GM18526 (cell line): ENCODE results near the gene SLU7.

Experiments used
- POLR2A ChIP-seq: IDR thresholded peaks from 3 replicates; pipeline ENCODE4 v1.6.1; 2011; ENCODE audit not compliant: insufficient read length; ENCODE audit errors: extremely low read depth

The SLU7 gene

DNA sequence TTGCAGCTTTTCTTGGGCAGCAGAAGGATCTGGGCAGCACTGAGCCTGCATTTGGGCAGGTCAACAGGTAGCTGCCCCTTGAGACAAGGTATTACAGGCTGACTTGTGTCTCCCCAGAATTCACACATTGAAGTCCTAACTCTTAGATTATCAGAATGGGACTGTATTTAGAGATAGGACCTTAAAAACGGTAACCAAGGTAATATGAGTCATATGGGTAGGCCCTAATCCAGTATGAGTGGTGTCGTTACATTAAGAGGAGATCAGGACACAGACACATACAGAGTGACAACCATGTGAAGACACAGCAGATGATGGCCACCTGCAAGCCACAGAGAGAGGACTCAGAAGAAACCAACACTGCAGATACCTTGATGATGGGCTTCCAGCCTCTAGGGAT is 51.6 kb downstream of the SLU7 start:
- no peak for TF ChIP-seq POLR2A

DNA sequence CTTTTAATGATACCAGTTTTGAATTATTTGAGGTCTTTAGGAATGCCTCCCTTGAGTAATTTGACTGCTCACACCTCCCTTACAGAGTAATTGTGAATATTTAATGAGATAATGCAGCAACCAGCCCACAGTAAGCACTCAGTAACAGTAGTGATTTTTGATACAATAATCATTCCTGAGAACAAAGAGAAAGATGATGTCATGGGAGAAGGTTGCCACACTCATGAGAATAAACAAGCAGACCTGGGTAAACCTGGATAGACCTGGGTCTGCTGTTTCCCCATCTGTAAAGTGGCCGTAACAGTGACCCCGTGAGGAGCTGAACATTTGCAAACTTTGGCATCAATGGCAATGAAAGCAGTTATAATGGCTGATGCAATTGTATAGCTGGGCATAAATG is 52.7 kb downstream of the SLU7 start:
- TF ChIP-seq POLR2A: no peak

DNA sequence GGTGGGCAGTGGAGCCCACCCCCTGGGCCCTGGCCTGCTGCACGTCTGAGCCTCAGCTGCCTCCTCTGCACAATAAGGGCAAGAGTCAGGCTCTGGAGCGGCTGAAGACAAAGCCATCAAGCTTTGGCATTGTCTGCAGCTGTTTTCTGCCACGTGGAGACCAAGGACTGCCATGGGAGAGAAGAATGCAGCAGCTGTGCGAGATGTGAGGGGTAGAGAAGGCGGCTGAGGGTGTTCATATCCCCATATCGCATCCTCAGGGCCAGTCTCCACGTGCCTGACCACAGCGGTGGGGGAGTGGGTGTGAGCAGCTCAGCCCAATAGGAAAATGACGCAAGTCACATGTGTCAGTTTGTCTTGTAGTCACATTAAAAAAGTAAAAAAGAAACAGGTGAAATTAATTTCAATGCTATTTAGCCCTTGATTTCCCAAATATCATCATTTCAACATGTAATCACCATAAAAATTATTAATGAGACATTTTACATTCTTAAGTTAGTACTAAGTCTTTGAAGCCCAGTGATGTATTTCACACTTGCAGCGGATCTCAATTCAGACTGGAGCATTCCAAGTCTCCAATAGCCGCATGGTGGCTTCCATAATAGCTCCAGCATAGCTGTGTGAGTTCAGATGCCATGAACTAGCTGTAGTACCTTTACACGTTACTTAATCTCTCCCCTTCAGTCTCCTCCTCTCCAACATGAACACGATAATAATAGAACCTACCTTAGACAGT is 55.1 kb downstream of the SLU7 start:
- no peak for TF ChIP-seq POLR2A

DNA sequence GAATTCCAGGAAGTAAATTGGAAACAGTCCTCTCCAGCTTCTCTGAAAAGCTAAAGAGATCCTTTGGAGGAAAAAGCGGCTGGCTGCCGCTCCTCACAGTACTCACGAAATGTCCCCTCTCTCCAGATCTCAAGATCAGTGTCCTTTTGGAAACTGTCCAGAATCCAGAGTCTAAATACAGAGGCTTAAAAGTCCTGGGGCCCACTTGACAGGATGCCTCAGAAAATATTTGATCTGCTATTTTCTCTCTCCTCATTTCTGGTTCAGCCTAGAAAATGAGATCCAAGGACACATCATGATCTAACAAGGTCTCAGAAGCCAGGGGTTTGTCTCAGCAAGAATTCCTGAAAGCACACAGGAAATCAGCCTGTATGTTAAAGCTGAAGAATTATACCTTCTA is 55.7 kb downstream of the SLU7 start:
- no peak for TF ChIP-seq POLR2A

DNA sequence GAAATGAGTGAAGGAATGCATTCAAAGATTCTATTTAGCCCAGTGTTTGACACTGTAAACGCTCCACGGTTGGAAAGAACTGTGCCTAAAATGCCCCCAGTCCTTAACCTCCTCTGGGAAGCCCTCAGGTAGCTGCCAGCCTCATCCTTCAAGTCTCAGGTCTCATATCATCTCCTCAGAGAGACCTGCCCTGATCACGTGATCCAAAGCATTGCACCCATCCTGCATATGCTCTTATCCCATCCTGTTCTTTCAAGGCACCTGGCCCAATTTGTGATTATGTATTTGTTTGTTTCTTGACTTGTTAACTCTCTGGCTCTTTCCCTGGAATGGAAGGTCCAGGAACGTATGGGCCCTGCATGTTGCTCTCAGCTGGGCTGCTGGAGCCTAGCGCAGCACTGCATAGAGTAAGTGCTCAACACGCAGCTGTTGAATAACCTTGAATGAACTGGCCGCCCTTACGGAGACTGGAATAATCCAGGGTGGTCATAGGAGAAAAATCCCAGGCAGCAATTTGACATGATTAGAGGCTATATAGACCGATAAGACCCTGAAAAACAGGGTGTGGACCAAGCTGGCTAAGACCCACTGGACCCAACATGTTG is 57.2 kb downstream of the SLU7 start:
- no peak for TF ChIP-seq POLR2A

DNA sequence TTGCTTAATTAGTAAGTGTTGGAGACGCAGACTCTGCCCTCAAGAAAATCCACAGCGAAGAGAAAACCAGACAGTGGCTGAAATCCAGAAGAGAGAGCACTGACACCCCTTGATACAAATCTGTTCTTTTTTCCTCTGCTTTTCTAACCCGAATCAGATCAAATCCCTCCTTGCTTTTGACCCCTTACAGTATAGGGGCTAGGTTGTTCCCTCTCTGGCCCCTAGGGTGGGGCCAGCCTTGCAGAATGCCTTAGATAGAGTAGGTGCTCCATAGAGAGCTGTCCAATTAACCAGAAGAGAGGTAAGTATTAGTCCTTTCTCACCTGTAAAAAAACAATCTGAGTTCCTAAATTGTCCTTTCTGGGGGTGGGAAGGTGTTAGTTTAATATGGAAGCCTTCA is 58.6 kb downstream of the SLU7 start:
- no peak for TF ChIP-seq POLR2A

DNA sequence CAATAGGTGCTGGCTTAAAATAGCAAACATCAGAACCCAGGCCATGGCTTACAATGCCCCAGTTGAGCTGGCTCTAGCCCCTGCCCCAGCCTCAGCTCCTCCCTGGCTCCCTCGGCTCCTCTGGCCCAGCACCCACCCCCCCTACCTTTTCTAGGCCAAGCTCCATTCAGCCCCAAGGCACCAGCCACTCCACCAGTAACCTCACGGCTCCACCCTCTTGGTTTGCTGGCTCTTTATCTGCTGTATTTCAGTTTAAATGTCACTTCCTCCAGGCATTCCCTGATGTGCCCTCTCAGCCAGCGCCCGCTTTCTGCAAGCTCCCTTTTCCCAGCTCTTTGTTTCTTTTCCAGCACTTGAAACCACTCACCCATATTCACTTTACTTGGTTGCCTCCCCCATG is 59.1 kb downstream of the SLU7 start:
- no peak for TF ChIP-seq POLR2A

DNA sequence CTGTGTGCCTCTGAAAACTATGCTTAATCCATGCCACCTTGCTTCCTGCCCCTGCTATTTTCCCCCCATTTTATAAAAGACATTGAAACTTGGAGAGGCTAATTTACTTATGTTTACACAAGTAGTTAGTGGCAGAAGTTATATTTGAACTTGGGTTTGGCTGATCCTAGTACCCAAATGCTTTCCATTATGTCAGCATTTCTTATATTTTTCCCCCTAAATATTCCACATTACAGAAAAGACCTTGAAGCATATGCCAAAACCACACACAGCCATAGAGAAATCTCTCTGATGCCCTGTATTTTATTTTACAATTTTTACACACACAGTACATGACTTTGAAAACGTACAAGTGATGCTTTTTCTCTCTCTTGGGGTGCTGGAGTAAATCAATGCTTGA is 59.6 kb downstream of the SLU7 start:
- no peak for TF ChIP-seq POLR2A

DNA sequence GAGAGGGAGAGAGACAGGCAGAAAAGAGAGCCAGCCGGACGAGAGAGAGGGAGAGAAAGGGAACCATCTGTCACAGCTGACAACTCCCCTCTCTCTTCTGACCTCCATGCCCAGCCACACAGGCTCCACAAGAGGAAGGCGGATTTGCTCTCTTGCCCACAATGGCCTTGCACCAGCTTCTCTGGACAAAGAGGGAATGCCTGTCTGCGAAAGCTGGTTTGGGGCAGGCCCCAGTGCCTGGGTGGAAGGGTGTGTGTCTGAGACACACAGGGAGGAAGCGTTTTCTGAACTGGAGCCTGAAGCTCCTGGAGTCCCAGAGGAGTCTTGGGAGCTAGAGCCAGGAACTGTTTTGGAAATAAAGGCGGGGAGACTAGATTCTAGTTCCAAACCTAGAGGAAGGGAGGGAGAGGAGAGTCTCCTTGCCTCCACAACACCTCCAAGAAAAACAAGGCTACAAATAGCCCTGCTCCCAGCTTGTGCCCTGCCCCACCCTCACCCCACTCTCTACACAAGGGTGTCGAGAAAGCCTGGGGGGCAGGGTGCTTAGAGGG is 60.9 kb downstream of the SLU7 start:
- no peak for TF ChIP-seq POLR2A

DNA sequence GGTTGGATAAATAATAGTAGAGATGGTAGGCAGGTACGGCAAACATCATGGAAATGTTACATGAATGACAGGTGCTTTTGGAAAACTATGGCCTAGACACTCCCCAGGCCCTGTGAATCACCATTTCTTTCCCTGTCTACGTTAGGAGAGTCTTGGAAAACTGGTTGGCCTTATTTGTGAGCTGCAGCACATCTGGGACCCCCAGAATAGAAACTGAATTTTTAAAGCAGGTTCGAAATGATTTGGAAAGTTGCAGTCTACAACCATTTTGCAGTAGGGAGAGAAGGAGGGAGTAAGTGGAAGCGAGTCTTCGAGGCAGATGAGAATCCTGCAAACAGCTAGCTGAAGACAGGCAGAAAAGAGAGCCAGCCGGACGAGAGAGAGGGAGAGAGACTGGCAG is 61.5 kb downstream of the SLU7 start:
- no peak for TF ChIP-seq POLR2A

DNA sequence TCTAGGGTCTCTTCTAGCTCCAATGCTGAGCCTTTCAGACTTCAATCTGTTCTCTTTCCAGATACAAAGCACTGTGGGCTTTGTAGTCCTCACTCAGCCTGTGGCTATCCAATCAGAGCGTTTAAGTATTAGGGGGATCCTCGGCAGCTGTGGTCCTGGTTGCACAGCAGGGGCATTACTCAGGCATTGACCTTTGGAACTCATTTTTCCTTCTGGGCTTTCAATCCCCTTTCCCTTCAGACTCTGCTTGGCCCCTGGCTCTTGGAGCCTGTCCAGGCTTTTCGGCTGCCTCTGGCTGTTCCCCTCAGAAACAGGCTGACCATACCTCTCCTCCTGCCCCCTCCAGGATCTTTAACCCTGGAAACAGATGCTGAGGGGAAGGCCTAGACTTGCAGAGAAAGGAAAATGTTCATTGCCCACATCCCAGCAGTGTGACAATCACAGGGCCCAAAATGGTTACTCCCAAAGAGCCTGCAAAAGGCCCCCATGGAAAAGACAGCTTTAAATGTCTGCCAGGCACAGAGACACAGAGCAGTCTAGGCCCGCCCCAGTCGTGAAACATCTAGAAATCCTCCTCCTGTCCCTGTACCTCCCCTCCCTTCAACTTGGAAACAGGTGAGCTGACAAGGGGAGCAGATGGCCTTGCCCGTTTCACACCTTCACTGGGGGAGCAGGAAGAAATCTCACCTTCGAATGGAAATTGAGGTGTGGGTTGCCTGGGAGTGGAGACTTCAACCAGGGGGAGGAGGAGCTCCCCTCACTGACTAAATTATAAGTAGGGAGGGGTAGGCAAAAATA is 62.1 kb downstream of the SLU7 start:
- no peak for TF ChIP-seq POLR2A

DNA sequence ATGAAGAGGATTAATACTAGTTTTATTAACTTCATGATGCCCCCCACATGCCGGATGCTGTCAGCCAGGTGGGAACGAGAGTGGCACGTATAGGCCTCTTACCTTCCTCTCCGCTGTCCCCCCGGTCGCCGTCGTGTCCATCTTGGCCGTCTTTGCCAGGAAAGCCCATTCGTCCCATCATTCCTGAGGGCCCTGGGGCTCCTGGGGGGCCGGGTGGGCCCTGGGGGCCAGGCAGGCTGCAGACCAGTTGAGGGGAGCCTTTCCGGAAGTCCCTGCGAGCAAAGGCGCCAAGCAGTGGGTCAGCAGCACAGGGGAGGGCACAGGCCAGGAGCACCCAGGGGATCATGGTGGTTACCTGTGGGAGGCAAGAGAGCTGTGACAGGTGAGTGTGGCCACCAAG is 64.2 kb downstream of the SLU7 start:
- no peak for TF ChIP-seq POLR2A

DNA sequence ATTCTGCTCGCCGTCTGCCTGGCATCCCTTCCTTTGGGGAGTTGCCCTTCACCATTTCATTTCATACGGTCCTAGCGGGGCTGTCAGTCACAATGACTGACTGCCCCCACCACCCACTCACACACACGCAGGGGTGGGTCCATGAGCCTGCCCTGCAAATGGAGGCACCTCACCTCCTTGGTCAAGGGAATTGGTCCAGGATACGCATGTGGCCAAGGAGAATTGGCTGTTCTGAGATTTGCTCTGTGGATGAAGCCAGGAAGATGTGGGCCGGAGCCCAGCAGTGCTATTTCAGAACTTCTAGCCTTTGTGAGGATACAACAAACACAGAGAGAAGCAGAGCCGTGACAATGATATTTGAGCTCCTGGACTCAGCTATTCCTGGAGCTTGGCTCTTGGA is 65.5 kb downstream of the SLU7 start:
- no peak for TF ChIP-seq POLR2A

DNA sequence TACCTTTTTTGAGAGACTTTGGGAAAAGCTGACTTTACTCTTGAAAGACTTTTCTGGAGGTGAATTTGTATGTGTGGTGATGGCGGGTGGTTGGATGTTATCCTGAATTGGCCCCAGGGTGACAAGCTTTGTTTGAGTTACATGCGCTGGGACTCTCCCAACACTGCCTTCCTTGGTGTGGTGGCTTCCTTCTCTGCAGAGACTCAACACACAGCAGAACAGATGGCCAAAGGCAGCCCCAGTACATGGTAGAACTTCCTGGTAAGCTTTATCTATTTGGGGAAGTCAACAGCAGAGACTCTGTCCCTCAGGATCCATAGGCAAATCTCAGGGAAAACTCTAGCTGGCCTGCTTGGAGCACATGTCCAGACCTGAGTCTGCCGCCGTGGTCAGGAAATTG is 66.6 kb downstream of the SLU7 start:
- TF ChIP-seq POLR2A: no peak
